Neural cell (in vitro differentiated cells): ENCODE data around the gene ARMC9.

Source experiments
- CTCF ChIP-seq: fragments of 450-650 bp; IDR thresholded peaks from 2 replicates; pipeline ENCODE4 v1.5.1; 2014; ENCODE audit warnings: antibody characterized with exemption, mild to moderate bottlenecking, moderate library complexity; ENCODE audit not compliant: poor library complexity, severe bottlenecking
- EZH2 ChIP-seq: fragments of 200-600, 300-800 bp; shearing (Covaris generic), sonication (generic); IDR thresholded peaks from 2 replicates; pipeline ENCODE4 v1.6.1; 2014; ENCODE audit warnings: antibody characterized with exemption, low read length, borderline replicate concordance, mild to moderate bottlenecking; ENCODE audit not compliant: insufficient read depth, poor library complexity, severe bottlenecking
- MXI1 ChIP-seq: fragments of 450-650 bp; conservative IDR thresholded peaks from 2 replicates; pipeline ENCODE4 v1.6.1; 2014; ENCODE audit warnings: antibody characterized with exemption, mild to moderate bottlenecking; ENCODE audit not compliant: poor library complexity, severe bottlenecking
- RAD21 ChIP-seq: fragments of 450-650 bp; conservative IDR thresholded peaks from 2 replicates; pipeline ENCODE4 v1.6.1; 2014; ENCODE audit warnings: antibody characterized with exemption, mild to moderate bottlenecking, moderate library complexity
- SMC3 ChIP-seq: fragments of 450-650 bp; conservative IDR thresholded peaks from 2 replicates; pipeline ENCODE4 v1.6.1; 2014; ENCODE audit warnings: antibody characterized with exemption, mild to moderate bottlenecking, moderate library complexity; ENCODE audit not compliant: poor library complexity
- TAF1 ChIP-seq: IDR thresholded peaks from 2 replicates; pipeline ENCODE4 v1.6.1; 2012; ENCODE audit warnings: low read depth

GRCh38 chr2:231336236-231336635 is 137.8 kb downstream of the ARMC9 start:
- TF ChIP-seq CTCF: no peak
- no peak for TF ChIP-seq EZH2
- TF ChIP-seq SMC3: no peak
- TF ChIP-seq MXI1: no peak
- TF ChIP-seq TAF1: no peak
- TF ChIP-seq RAD21: no peak
